HepG2 (cell line): ENCODE results near the gene TTC5. TPM values are rescaled to one million over a fixed set of nuclear protein-coding genes. Genes with fewer than 3 reads are reported as not detected.

Experiments
- BRCA1 ChIP-seq: sonication (generic); formaldehyde crosslinking; IDR thresholded peaks from 2 replicates; pipeline ENCODE4 v1.4.0; 2020; ENCODE audit warnings: missing genetic modification reagents
- EP300 ChIP-seq, 3 experiments: sonication (generic) in 1 of 3; formaldehyde crosslinking in 1 of 3; IDR thresholded peaks; 2 replicates each; pipeline versions ENCODE4 v1.5.1 to v1.6.1; 2011 to 2020; ENCODE audit warnings: low read depth in 2 of 3, low read length in 2 of 3, borderline replicate concordance in 1 of 3, improper control_type of control experiment in 1 of 3, mild to moderate bottlenecking in 1 of 3, missing genetic modification reagents in 1 of 3, moderate library complexity in 1 of 3
- FOXK2 ChIP-seq: fragments of 450-650 bp; IDR thresholded peaks from 2 replicates; pipeline ENCODE4 v1.6.1; 2016
- NFRKB ChIP-seq: fragments of 450-650 bp; IDR thresholded peaks from 2 replicates; pipeline ENCODE4 v1.6.1; 2017
- NR1H2 ChIP-seq: sonication (generic); formaldehyde crosslinking; IDR thresholded peaks from 2 replicates; pipeline ENCODE4 v1.8.1; 2022; ENCODE audit warnings: low read depth, missing genetic modification reagents, borderline replicate concordance
- NR2F6 ChIP-seq, 2 experiments: IDR thresholded peaks; 2 replicates each; pipeline ENCODE4 v1.6.1; 2016; ENCODE audit warnings: antibody characterized with exemption in 1 of 2, mild to moderate bottlenecking in 1 of 2
- POLR2AphosphoS5 ChIP-seq: IDR thresholded peaks from 2 replicates; pipeline ENCODE4 v1.6.1; 2012; ENCODE audit warnings: low read depth, low read length
- RAD21 ChIP-seq: fragments of 450-650 bp; formaldehyde crosslinking; IDR thresholded peaks from 2 replicates; pipeline ENCODE4 v1.5.0; 2020; ENCODE audit warnings: mild to moderate bottlenecking
- REPIN1 ChIP-seq: sonication (generic); formaldehyde crosslinking; IDR thresholded peaks from 2 replicates; pipeline ENCODE4 v1.8.0; 2022; ENCODE audit warnings: missing genetic modification reagents, low read depth, mild to moderate bottlenecking, borderline replicate concordance
- SETDB1 ChIP-seq: sonication (generic); formaldehyde crosslinking; IDR thresholded peaks from 2 replicates; pipeline ENCODE4 v1.5.1; 2020; ENCODE audit warnings: missing genetic modification reagents, mild to moderate bottlenecking, borderline replicate concordance
- YEATS2 ChIP-seq: sonication (generic); formaldehyde crosslinking; IDR thresholded peaks from 2 replicates; pipeline ENCODE4 v1.4.0; 2020; ENCODE audit warnings: missing genetic modification reagents, borderline replicate concordance
- ZBTB1 ChIP-seq: sonication (generic); formaldehyde crosslinking; IDR thresholded peaks from 2 replicates; pipeline ENCODE4 v1.4.0; 2020; ENCODE audit warnings: missing genetic modification reagents, borderline replicate concordance
- ZBTB7A ChIP-seq: sonication (generic); formaldehyde crosslinking; IDR thresholded peaks from 2 replicates; pipeline ENCODE4 v1.8.0; 2022; ENCODE audit warnings: mild to moderate bottlenecking, missing genetic modification reagents
- ZFP1 ChIP-seq: IDR thresholded peaks from 2 replicates; pipeline ENCODE4 v1.6.1; 2016
- ZNF121 ChIP-seq: sonication (generic); formaldehyde crosslinking; IDR thresholded peaks from 2 replicates; pipeline ENCODE4 v1.5.0; 2020; ENCODE audit warnings: mild to moderate bottlenecking, missing genetic modification reagents
- ZNF136 ChIP-seq: sonication (generic); formaldehyde crosslinking; IDR thresholded peaks from 2 replicates; pipeline ENCODE4 v1.8.1; 2022; ENCODE audit warnings: low read depth, mild to moderate bottlenecking, moderate library complexity, missing genetic modification reagents
- ZNF20 ChIP-seq: sonication (generic); formaldehyde crosslinking; IDR thresholded peaks from 2 replicates; pipeline ENCODE4 v1.4.0; 2020; ENCODE audit warnings: mild to moderate bottlenecking, moderate library complexity, missing genetic modification reagents
- ZNF460 ChIP-seq: sonication (generic); formaldehyde crosslinking; IDR thresholded peaks from 2 replicates; pipeline ENCODE4 v1.5.1; 2020; ENCODE audit warnings: missing genetic modification reagents, mild to moderate bottlenecking, borderline replicate concordance
- ZNF547 ChIP-seq: sonication (generic); formaldehyde crosslinking; IDR thresholded peaks from 2 replicates; pipeline ENCODE4 v1.5.1; 2020; ENCODE audit warnings: mild to moderate bottlenecking, missing genetic modification reagents
- ZNF567 ChIP-seq: sonication (generic); formaldehyde crosslinking; IDR thresholded peaks from 2 replicates; pipeline ENCODE4 v1.8.1; 2023; ENCODE audit warnings: mild to moderate bottlenecking, missing genetic modification reagents, borderline replicate concordance
- ZNF605 ChIP-seq: sonication (generic); formaldehyde crosslinking; IDR thresholded peaks from 2 replicates; pipeline ENCODE4 v1.8.0; 2022; ENCODE audit warnings: mild to moderate bottlenecking, missing genetic modification reagents
- ZNF879 ChIP-seq: sonication (generic); formaldehyde crosslinking; IDR thresholded peaks from 2 replicates; pipeline ENCODE4 v1.8.1; 2023; ENCODE audit warnings: missing genetic modification reagents
- ZSCAN20 ChIP-seq: sonication (generic); formaldehyde crosslinking; IDR thresholded peaks from 2 replicates; pipeline ENCODE4 v1.4.0; 2020; ENCODE audit warnings: missing genetic modification reagents, mild to moderate bottlenecking, borderline replicate concordance
- polyA plus RNA-seq, 8 experiments: library from polyadenylated mRNA; depleted of rRNA in 3 of 8; stranded (reverse) in 7 of 8; unstranded in 1 of 8; fragments of >200 nt; fragmentation: Illumina TruSeq in 4 of 8; extraction: Trizol in 4 of 8; gene quantifications; 2 replicates each; pipeline versions ENCODE4 v1.2.1 to v1.2.3, GENCODE V29; 2011 to 2016; ENCODE audit warnings: low read depth in 4 of 8, missing spikeins in 1 of 8, mixed read lengths in 1 of 8; ENCODE audit not compliant: insufficient read depth in 1 of 8
- total RNA-seq, 5 experiments: library from RNA; depleted of rRNA; stranded (reverse); fragments of >200 nt; fragmentation: Illumina TruSeq; extraction: Trizol; gene quantifications; 2 replicates each; pipeline ENCODE4 v1.2.3, GENCODE V29; 2016; ENCODE audit warnings: low read depth in 1 of 5
- TF ChIP-seq, protein P1 (sequence below): sonication (generic); formaldehyde crosslinking; IDR thresholded peaks from 2 replicates; pipeline ENCODE4 v1.4.0; 2020; ENCODE audit warnings: missing genetic modification reagents
- TF ChIP-seq, protein P2 (sequence below): sonication (generic); formaldehyde crosslinking; IDR thresholded peaks from 2 replicates; pipeline ENCODE4 v1.8.1; 2022; ENCODE audit warnings: low read depth, mild to moderate bottlenecking, missing genetic modification reagents

Gene TTC5
- total and polyA plus RNA-seq, 2 of the 13 experiments (the other 11 are each of a cell fraction or from before 2014, with no cell fraction given) = 8.7 to 28.5 TPM

DNA sequence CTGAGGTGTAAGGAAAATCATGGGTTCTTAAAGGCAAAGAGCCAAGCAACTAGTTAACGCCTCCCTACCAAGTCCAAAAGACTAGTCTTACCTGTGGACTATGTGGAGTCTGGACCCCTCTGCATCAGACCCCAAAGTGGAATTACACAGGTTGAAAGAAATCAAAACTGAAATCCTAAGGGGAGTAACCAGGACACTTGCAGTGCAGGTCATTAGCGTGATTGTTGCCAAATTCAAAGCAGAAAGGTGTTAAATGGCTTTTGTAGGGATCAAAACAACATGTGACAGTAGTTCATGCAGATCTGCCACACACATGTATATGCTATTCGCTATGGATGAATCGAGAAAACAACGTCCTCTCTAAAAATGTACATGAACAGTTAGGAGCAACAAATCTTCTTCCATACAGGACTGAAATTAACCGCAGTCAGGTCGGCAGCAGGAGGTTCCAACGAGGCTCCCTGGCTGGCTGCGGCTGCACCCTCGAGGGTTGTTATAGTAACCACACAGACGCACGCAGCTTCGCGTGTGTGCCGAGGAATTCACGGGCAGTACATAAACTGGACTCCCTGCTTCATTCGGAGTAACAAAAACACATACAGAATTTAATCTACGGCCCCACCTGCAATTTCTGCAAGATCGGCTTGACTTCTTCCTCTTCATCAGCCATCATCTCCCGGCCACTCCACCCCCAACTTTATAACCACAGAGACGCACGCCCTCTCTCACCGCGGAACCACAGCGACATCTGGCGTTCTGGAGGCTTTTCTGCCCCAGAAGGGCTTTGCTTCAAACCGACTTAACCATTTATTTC is at the start of gene TTC5 (continued):
- TF ChIP-seq BRCA1 (no peak), ZNF567 (CRISPR knock-in tag) (no peak), ZSCAN20 (no peak), POLR2AphosphoS5 (peak; percentile 82), ZNF460 (no peak), ZNF20 (CRISPR knock-in tag) (no peak), NR1H2 (no peak), ZNF879 (CRISPR knock-in tag) (no peak), ZNF547 (CRISPR knock-in tag) (no peak), ZBTB7A (no peak), ZNF136 (CRISPR knock-in tag) (no peak), ZFP1 (no peak), REPIN1 (peak; percentile 61; the same call in 1 of the 2 replicates), ZNF605 (CRISPR knock-in tag) (peak; percentile 65; the same call in 1 of the 2 replicates), NR2F6 (IDR thresholded peaks at IDR 0.05) (0 out of 2 replicates have a peak, but pooled peaks have one; percentile 15), NR2F6 (CRISPR knock-in tag; IDR thresholded peaks at IDR 0.05) (peak; percentile 28), RAD21 (CRISPR knock-in tag) (peak; percentile 52), FOXK2 (no peak), ZNF121 (CRISPR knock-in tag) (no peak), SETDB1 (CRISPR knock-in tag) (no peak), ZBTB1 (CRISPR knock-in tag) (no peak), NFRKB (no peak), EP300 (IDR thresholded peaks at IDR 0.05; ENCODE audit: low read depth in 2 of 2, low read length in 2 of 2) (peak in 1 of 2 experiments; percentile 34; a peak in 1 of 4 replicates), EP300 (CRISPR knock-in tag; IDR thresholded peaks at IDR 0.05; ENCODE audit: borderline replicate concordance) (no peak), YEATS2 (CRISPR knock-in tag) (peak; percentile 92)
- TF ChIP-seq, protein P1, sequence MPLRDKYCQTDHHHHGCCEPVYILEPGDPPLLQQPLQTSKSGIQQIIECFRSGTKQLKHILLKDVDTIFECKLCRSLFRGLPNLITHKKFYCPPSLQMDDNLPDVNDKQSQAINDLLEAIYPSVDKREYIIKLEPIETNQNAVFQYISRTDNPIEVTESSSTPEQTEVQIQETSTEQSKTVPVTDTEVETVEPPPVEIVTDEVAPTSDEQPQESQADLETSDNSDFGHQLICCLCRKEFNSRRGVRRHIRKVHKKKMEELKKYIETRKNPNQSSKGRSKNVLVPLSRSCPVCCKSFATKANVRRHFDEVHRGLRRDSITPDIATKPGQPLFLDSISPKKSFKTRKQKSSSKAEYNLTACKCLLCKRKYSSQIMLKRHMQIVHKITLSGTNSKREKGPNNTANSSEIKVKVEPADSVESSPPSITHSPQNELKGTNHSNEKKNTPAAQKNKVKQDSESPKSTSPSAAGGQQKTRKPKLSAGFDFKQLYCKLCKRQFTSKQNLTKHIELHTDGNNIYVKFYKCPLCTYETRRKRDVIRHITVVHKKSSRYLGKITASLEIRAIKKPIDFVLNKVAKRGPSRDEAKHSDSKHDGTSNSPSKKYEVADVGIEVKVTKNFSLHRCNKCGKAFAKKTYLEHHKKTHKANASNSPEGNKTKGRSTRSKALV (CRISPR knock-in tag) = 0 out of 2 replicates have a peak, but pooled peaks have one; percentile 57
- TF ChIP-seq, protein P2, sequence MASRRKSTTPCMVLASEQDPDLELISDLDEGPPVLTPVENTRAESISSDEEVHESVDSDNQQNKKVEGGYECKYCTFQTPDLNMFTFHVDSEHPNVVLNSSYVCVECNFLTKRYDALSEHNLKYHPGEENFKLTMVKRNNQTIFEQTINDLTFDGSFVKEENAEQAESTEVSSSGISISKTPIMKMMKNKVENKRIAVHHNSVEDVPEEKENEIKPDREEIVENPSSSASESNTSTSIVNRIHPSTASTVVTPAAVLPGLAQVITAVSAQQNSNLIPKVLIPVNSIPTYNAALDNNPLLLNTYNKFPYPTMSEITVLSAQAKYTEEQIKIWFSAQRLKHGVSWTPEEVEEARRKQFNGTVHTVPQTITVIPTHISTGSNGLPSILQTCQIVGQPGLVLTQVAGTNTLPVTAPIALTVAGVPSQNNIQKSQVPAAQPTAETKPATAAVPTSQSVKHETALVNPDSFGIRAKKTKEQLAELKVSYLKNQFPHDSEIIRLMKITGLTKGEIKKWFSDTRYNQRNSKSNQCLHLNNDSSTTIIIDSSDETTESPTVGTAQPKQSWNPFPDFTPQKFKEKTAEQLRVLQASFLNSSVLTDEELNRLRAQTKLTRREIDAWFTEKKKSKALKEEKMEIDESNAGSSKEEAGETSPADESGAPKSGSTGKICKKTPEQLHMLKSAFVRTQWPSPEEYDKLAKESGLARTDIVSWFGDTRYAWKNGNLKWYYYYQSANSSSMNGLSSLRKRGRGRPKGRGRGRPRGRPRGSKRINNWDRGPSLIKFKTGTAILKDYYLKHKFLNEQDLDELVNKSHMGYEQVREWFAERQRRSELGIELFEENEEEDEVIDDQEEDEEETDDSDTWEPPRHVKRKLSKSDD (CRISPR knock-in tag) = 0 out of 2 replicates have a peak, but pooled peaks have one; percentile 49
